Neural cell (in vitro differentiated cells): ENCODE measurements around the gene SPECC1L.

Experiments used
- MXI1 ChIP-seq: fragments of 450-650 bp; conservative IDR thresholded peaks from 2 replicates; pipeline ENCODE4 v1.6.1; 2014; ENCODE audit warnings: antibody characterized with exemption, mild to moderate bottlenecking; ENCODE audit not compliant: poor library complexity, severe bottlenecking
- TF ChIP-seq, protein P1 (sequence below): fragments of 450-650 bp; IDR thresholded peaks from 2 replicates; pipeline ENCODE4 v1.5.1; 2014; ENCODE audit warnings: antibody characterized with exemption, mild to moderate bottlenecking, moderate library complexity; ENCODE audit not compliant: poor library complexity, severe bottlenecking

- TF ChIP-seq, protein P1, sequence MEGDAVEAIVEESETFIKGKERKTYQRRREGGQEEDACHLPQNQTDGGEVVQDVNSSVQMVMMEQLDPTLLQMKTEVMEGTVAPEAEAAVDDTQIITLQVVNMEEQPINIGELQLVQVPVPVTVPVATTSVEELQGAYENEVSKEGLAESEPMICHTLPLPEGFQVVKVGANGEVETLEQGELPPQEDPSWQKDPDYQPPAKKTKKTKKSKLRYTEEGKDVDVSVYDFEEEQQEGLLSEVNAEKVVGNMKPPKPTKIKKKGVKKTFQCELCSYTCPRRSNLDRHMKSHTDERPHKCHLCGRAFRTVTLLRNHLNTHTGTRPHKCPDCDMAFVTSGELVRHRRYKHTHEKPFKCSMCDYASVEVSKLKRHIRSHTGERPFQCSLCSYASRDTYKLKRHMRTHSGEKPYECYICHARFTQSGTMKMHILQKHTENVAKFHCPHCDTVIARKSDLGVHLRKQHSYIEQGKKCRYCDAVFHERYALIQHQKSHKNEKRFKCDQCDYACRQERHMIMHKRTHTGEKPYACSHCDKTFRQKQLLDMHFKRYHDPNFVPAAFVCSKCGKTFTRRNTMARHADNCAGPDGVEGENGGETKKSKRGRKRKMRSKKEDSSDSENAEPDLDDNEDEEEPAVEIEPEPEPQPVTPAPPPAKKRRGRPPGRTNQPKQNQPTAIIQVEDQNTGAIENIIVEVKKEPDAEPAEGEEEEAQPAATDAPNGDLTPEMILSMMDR: no peak
- no peak for TF ChIP-seq MXI1
Observed at GRCh38 chr22:24402460-24403192, 132.0 kb downstream of the SPECC1L start.
